ENCODE data around the gene PRKG2.

GRCh38 chr4:81085979-81086378 lies 129.0 kb downstream of the PRKG2 start:
- no peak for TF ChIP-seq POLR2A (IDR thresholded peaks at IDR 0.05; ENCODE audit: low read length)
- TF ChIP-seq GATA1 (IDR thresholded peaks at IDR 0.05; ENCODE audit: low read depth, low read length), result no peak
